HG02759 (cell line): ENCODE results near the gene RGS7.
"Not testable (repeated sequence)": the region's sequence is repeated elsewhere in the genome, so short reads cannot be mapped to it uniquely, and the experiment has no call there.

Experiments
- ATAC-seq: cut with Tn5 transposase; IDR thresholded peaks from one replicate; pipeline ENCODE4 v1.9.1; 2021; ENCODE audit warnings: mild to moderate bottlenecking, moderate library complexity; ENCODE audit not compliant: unreplicated experiment

The RGS7 gene

DNA sequence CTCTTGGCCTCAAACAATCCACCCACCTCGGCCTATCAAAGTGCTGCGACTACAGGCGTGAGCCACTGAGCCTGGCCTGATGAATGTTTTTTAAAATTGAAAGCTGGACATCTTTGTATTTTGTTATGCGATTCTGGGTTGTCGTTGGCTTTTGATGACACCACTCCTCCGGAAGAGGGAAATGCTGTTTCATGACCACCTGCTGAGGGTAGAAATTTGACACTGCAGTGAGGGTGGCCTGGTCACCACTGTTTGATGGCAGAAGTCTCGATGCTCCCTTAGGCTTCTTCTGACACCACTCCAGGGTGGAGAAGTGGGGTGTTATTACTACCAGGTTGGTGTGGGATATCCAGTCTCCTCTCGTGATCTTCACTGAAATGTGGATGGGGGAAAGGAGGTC is 357.2 kb downstream of the RGS7 start:
- ATAC-seq: no peak

DNA sequence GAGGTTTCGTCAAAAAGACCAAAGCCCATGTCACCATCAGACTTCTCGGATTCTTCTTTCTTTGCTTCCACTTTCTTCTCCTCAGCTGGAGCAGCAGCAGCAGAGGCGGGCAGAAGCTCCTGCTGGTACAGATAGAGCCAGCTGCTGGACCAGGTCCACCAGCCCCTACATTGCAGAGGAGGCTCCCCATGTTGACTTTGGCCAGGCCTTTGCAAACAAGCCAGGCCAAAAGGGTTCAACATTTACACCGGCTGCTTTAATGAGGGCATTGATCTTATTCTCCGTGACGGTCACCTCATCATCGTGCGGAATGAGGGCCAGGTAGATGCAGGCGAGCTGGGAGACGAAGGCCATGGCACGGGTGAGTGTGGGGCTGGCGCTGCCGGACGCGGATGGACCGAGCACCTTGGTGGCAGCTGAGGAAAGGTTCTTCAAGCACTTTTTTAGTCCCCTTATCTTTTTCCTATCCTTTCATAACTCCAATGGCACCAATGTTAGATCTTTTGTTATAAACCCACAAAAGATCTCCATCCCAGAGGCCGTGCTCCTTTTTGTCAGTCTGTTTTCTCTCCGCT is 358.5 kb downstream of the RGS7 start:
- ATAC-seq: no peak

DNA sequence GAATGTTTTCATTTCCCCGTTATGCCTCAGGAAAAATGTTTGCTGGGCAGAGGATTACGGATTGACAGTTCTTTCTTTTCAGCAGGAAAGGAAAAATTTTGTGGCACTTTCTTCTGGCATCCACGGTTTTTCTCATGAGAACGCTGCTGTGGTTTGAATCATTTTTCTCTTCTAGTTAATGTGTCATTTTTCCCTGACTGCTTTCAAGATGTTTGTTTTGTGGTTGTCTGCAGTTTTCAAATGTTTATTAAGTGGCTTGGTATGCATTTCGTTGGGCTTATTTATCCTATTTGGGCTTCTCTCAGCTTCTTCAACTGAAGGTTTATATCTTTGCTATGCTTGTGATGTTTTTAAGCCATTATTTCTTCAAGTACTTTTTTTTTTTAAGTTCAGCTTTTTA is 359.0 kb downstream of the RGS7 start:
- ATAC-seq: no peak

DNA sequence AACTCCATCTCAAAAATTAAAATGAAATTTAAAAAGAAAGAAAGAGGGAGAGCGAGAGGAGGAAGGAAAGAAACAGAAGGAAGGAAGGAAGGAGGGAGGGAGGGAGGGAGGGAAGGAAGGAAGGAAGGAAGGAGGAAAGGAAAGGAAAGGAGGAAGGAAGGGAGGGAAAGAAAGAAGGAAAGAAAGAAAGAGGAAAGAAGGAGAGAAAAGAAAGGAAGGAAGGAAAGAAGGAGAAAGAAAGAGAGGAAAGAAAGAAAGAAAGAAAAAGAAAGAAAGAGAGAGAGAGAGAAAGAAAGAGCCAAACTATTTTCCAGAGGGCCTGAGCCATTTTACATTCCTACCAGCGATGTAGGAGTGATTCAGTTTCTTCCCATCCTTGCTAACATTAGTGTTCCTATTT is 364.0 kb downstream of the RGS7 start:
- no peak for ATAC-seq

DNA sequence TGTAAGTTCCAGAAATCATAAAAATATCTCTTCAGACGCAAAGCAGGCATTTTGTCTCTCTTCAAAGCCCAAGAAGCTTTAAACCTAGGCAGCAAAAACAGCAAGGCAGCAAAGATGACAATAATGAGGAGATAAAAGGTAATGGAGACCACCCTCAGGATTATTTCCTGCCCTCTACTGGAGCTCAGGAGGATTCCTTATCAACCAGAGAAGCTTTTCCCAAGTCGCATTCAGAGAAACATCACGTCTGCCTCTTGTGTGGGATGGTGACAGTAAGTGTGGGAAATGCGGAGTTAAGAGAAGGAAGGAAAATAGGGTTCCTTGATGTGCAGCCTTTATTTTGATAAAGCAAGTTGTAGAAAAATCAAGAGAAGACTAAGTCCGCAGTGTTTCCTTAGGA is 365.8 kb downstream of the RGS7 start:
- no peak for ATAC-seq

- ATAC-seq: no peak
Observed at GRCh38 chr1:240987928-240988327, 369.1 kb downstream of the RGS7 start.

- ATAC-seq: no peak
Observed at GRCh38 chr1:240985081-240985480, 371.9 kb downstream of the RGS7 start.

DNA sequence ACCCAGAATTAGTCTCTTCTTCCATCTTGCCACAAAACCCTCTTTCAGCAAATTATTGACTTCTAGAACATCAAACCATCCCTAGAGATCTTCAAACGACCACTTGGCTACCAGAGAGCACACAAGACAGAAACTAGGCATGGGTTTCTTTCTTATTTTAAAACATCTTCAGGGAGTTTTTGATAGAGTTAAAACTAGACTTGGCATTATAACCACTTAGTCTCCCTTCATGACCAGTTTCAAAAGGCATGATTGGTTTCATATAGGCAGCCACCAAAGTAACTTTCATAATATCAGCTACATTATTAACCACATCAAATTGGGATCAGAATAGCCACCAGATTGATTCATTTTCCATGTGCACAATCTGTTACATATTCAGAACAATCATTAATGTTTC is 376.7 kb downstream of the RGS7 start:
- no peak for ATAC-seq

GRCh38 chr1:240976685-240977084 is 380.3 kb downstream of the RGS7 start:
- no peak for ATAC-seq

DNA sequence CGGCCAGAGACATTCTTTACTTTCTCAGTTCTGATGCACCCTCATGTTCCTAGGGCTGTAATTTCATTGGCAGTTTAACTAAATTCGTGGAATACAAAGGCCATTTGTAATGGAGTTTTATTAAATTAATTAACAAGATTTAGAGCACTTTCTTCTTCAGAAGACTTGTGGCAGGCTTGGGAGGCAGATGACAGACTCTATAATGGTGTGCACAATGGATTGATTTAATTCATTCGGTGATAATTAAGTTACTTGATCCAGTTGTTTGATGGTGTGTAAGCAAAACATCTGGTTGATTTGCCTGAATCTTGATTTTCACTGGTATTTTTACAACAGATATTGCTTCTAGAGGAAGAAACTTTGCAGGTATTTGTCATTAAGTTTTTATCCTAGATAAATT is 383.1 kb downstream of the RGS7 start:
- no peak for ATAC-seq

DNA sequence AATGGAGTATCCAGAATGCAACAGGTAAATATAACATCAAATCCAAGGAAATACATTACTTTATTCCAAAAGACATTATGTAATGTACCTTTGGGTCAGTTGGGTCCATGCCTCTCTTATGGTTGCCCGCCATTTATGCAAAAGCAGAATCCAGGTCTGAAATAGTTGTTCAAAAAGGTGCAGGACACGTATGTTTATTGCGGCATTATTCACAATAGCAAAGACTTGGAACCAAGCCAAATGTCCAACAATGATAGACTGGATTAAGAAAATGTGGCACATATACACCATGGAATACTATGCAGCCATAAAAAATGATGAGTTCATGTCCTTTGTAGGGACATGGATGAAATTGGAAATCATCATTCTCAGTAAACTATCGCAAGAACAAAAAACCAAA is 384.9 kb downstream of the RGS7 start:
- not testable (repeated sequence) for ATAC-seq

- no peak for ATAC-seq
Observed at GRCh38 chr1:240970253-240970652, 386.8 kb downstream of the RGS7 start.

- no peak for ATAC-seq
Observed at GRCh38 chr1:240968864-240969263, 388.1 kb downstream of the RGS7 start.

- no peak for ATAC-seq
Observed at GRCh38 chr1:240967070-240967724, 389.8 kb downstream of the RGS7 start.

GRCh38 chr1:240965581-240966091 is 391.4 kb downstream of the RGS7 start:
- ATAC-seq: no peak

DNA sequence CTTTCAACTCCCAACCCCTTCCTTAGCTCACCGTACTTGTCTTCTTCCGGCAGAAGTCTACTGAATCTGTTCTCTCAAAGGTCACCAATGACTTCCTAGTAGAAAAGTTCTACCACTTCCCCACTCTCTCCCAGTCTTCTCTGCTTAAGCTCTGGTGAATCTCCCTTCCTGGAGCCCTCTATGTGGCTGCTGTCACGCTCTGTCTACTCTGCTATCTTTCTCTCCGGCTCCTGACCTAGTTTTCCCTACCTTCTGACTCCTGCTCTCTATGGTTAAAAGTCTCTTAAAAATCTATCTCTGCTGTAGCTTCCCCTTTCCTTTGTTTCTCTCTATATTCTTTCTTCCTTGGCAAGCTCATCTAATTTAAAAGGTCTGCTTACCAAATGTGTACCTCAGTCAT is 394.9 kb downstream of the RGS7 start:
- ATAC-seq: no peak

DNA sequence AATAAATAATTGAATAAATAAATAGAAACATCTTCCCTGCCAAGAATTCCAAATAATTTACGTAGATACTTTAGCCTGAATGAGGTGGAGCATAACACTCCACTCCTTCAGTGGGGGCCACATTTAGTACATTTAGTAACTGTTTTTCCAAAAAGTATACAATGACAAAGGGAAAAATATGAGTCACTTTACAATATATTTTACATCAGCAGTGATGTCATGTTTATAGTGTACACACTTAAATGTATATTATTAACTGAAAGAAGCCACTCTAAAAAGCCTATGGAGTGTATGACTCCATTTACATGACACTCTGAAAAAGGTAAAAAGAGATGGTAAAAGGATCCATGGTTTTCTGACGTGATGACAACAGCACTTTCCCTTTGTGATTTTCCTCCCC is 400.6 kb downstream of the RGS7 start:
- ATAC-seq: no peak

DNA sequence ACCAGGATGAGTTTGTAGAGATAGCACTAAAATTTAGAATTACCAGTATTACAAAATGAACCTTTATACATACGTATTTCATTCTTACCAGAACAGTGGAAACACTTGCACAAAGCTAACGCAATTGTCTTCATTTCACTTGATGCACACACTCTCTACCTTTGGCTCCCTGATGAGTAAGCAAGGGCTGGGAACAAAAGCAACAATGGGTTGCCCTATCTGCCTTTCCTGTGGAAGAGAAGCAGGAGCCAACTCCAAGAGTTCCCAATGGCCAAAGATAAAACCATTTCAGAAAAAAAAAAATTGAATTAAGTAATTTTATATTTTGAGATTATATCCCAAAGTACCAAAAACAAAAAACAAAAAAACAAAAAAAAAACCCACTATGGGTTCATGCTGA is 401.0 kb downstream of the RGS7 start:
- ATAC-seq: no peak

- ATAC-seq: no peak
Observed at GRCh38 chr1:240947438-240948224, 409.4 kb downstream of the RGS7 start.

GRCh38 chr1:240946926-240947325 is 410.1 kb downstream of the RGS7 start:
- peak; percentile 66 for ATAC-seq

DNA sequence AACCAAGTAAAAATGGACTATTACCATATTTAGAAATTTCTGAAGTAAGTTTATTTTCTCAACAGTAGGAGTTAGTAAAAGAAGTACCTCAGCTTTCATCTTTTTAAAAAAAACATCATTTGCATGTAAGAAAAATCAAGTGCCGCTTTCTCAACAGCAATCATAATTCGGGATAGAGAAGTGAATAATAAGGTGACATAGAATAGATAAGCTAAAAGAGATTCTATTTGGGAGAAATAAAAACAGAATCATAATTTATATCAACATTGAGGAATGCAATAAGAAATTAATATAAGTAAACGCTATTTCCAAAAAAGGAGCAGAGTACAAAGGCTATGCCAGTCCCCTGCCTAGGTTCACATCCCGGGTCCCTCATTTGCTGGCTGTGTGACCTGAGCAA is 414.1 kb downstream of the RGS7 start:
- ATAC-seq: no peak
